ENCODE data around the gene LCN10.
"Not testable (repeated sequence)": the region's sequence is repeated elsewhere in the genome, so short reads cannot be mapped to it uniquely, and the experiment has no call there.

DNA sequence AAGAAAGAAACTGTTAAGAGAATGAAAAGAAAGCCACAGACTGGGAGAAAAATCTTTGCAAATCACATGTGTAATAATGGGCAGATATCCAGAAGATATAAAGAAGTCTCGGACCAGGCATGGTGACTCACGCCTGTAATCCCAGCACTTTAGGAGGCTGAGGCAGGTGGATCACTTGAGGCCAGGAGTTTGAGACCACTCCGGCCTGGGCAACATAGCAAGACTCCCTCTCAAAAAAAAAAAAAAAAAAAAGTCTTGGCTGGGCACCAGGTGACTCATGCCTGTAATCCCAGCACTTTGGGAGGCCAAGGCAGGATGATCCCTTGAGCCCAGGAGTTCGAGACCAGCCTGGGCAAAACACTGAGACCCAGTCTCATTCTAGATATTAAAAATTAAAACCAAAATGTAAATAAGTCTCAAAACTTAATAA is 31.5 kb downstream of the LCN10 start:
- not testable (repeated sequence) for TF ChIP-seq CTCF, POLR2A (IDR thresholded peaks at IDR 0.05)
- TF ChIP-seq POLR2AphosphoS5 (IDR thresholded peaks at IDR 0.05; ENCODE audit: insufficient read depth in 1 of 2, low read depth in 1 of 2): peak in 1 of 2 donors; percentile 46

Data from vagina (tissue), 2 donors.